WERI-Rb-1 (cell line): ENCODE data around the gene SMIM14.
"Not testable (repeated sequence)": the region's sequence is repeated elsewhere in the genome, so short reads cannot be mapped to it uniquely, and the experiment has no call there.

Experiments used
- DNase-seq: peaks from one replicate; pipeline ENCODE4 v3.0.0-alpha.2; 2020
- H3K27ac ChIP-seq: fragments of 250-450 bp; sonication (Bioruptor Pico); 2 replicates; pipeline ENCODE4 v1.5.1; 2020; ENCODE audit warnings: mild to moderate bottlenecking, moderate library complexity
- H3K27me3 ChIP-seq: fragments of 250-450 bp; sonication (Bioruptor Pico); 2 replicates; pipeline ENCODE4 v1.5.1; 2021; ENCODE audit warnings: mild to moderate bottlenecking, low read depth, moderate library complexity; ENCODE audit not compliant: insufficient read depth, severe bottlenecking
- H3K36me3 ChIP-seq: fragments of 250-450 bp; sonication (Bioruptor Pico); 2 replicates; pipeline ENCODE4 v1.5.1; 2020; ENCODE audit warnings: mild to moderate bottlenecking, moderate library complexity
- H3K4me3 ChIP-seq: 2 replicates; pipeline ENCODE4 v1.5.1; 2011; ENCODE audit warnings: low read depth, mild to moderate bottlenecking, control low read depth, low read length
- H3K9me3 ChIP-seq: fragments of 250-450 bp; sonication (Bioruptor Pico); 2 replicates; pipeline ENCODE4 v1.5.1; 2021; ENCODE audit warnings: mild to moderate bottlenecking, moderate library complexity; ENCODE audit not compliant: severe bottlenecking
- CTCF ChIP-seq: IDR thresholded peaks from 2 replicates; pipeline ENCODE4 v1.5.1; 2011; ENCODE audit warnings: low read depth, mild to moderate bottlenecking, control low read depth, inconsistent platforms, low read length

Gene SMIM14

GRCh38 chr4:39617534-39617933 lies 21.1 kb downstream of the SMIM14 start:
- no peak for TF ChIP-seq CTCF
- no peak for DNase-seq
- Histone ChIP-seq H3K36me3 (no peaks in the 10 kb centered on the region), H3K27me3 (no peaks in the 10 kb centered on the region), H3K27ac (no peak overlapping the region), H3K4me3 (no peak overlapping the region), H3K9me3 (no peaks in the 10 kb centered on the region)

GRCh38 chr4:39616651-39617050 lies 22.0 kb downstream of the SMIM14 start:
- TF ChIP-seq CTCF: no peak
- Histone ChIP-seq H3K36me3 (no peaks in the 10 kb centered on the region), H3K27me3 (no peaks in the 10 kb centered on the region), H3K27ac (no peak overlapping the region), H3K9me3 (no peaks in the 10 kb centered on the region), H3K4me3 (no peak overlapping the region)
- DNase-seq: no peak

DNA sequence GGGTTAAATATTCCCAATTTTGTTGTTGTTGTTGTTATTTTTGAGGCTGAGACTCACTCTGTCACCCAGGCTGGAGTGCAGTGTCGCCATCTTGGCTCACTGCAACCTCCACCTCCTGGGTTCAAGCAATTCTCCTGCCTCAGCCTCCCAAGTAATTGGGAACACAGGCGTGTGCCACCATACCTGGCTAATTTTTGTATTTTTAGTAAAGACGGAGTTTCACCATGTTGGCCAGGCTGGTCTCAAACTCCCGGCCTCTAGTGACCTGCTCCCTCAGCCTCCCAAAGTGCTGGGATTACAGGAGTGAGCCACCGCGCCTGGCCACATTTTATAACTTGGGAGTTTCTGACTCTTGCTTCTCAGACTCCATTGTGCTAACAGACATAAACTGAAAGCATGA lies 22.6 kb downstream of the SMIM14 start:
- not testable (repeated sequence) for H3K4me3 ChIP-seq, H3K27ac ChIP-seq, H3K9me3 ChIP-seq, DNase-seq, H3K27me3 ChIP-seq, H3K36me3 ChIP-seq

GRCh38 chr4:39614487-39615162 lies 24.0 kb downstream of the SMIM14 start:
- no peaks in the 10 kb centered on the region for H3K36me3 ChIP-seq
- H3K4me3 ChIP-seq: no peak overlapping the region
- no peak for DNase-seq
- H3K9me3 ChIP-seq: no peaks in the 10 kb centered on the region
- no peak for TF ChIP-seq CTCF
- no peaks in the 10 kb centered on the region for H3K27me3 ChIP-seq
- no peak overlapping the region for H3K27ac ChIP-seq

DNA sequence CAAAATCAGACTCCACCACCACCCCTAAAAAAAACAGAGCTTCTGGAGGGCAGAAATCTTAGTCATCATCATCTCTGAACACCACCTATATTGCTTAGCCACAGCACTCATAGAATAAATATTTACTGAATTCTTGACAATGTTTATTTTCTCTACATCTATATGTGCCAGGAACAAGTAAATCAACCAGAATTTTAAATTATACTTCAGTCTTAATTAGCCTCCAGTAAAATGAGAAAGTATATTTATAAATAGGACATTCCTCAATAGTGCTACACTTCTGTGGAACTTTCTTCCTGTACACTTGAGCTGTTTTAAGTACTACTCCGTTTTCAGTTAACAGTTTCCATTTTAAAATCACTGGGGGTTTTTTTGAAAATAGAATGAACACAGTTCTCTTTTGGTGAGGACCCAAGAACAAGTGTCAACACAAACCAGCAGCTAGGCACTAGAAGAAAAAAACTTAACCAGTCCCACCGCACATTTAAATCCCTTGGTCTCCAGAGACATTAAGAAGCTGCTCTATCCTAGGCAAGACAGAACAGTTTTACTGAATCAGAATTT lies 25.5 kb downstream of the SMIM14 start:
- no peak for DNase-seq
- Histone ChIP-seq H3K4me3 (no peak overlapping the region), H3K36me3 (no peaks in the 10 kb centered on the region), H3K27me3 (no peaks in the 10 kb centered on the region), H3K27ac (no peak overlapping the region), H3K9me3 (no peaks in the 10 kb centered on the region)
- TF ChIP-seq CTCF: no peak

GRCh38 chr4:39609454-39609931 lies 29.2 kb downstream of the SMIM14 start:
- Histone ChIP-seq H3K4me3 (no peak overlapping the region), H3K27ac (no peak overlapping the region), H3K36me3 (no peaks in the 10 kb centered on the region), H3K27me3 (no peaks in the 10 kb centered on the region), H3K9me3 (peaks cover 8% of the 10 kb centered on the region)
- DNase-seq: no peak
- no peak for TF ChIP-seq CTCF
